ENCODE results near the gene SNAP47.

The SNAP47 gene

DNA sequence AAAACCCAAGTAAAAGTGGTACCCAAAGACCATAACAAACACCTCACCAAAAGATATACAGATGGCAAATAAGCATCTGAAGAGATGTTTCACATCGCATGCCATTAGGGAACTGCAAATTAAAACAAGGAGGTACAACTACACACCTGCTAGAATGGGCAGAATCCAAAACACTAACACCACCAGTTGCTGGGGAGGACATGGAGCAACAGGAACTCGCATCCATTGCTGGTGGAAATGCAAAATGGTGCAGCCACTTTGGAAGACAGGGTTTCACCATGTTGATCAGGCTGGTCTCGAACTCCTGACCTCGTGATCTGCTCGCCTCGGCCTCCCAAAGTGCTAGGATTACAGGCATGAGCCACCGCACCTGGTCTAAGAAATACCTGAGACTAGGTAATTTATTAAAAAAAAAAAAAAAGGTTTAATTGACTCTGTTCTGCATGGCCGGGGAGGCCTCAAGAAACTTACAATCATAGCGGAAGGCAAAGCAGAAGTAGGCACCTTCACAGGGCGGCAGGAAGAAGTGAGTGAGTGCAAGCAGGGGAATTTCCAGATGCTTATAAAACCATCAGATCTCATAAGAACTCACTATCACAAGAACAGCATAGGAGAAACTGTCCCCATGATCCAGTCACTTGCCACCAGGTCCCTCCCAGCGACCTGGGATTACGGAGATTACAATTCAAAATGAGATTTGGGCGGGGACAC, 50.0 kb downstream of the SNAP47 start:
- no peak for DNase-seq (ENCODE audit: low read depth)

DNA sequence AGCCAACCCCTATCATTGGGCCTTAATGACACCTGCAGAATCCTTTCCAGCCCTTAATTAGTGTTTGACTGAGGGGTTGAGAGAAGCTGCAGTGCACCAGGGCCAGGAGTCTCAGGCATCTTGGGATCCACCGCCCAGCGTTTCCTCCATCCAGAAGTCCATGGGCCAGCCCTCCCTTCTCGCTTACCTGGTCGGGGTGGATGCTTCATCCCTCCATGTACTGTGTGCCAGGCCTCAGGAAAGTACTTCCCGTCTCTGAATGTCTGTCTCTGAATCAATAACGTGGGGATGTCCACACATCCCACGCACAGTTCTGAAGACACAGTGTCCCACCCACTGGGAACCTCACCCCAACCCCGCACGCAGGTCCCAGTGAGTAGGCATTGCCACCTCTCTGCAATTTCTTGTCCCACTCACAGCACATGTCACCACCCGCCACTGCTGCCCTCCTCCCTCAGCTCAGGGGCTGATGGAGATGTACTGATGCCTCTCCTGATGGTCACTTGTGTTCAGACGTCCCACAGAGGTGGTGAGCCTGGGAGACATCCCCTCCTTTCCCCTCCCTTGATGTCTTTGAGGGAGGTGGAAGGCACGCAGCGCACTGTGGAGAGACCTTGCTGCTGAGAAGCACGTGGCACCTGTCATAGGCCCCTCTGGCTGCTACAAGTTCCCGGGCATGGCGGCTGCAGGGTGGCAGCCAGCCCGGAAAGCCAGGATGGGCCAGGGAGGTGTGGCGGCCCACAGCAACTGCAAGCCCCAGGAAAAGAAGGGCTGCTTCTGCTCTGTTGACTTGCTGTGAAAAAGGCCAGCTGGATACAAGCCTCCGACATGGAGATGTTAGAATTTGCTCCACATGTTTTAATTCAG, 50.8 kb downstream of the SNAP47 start:
- DNase-seq (ENCODE audit: low read depth): no peak

DNA sequence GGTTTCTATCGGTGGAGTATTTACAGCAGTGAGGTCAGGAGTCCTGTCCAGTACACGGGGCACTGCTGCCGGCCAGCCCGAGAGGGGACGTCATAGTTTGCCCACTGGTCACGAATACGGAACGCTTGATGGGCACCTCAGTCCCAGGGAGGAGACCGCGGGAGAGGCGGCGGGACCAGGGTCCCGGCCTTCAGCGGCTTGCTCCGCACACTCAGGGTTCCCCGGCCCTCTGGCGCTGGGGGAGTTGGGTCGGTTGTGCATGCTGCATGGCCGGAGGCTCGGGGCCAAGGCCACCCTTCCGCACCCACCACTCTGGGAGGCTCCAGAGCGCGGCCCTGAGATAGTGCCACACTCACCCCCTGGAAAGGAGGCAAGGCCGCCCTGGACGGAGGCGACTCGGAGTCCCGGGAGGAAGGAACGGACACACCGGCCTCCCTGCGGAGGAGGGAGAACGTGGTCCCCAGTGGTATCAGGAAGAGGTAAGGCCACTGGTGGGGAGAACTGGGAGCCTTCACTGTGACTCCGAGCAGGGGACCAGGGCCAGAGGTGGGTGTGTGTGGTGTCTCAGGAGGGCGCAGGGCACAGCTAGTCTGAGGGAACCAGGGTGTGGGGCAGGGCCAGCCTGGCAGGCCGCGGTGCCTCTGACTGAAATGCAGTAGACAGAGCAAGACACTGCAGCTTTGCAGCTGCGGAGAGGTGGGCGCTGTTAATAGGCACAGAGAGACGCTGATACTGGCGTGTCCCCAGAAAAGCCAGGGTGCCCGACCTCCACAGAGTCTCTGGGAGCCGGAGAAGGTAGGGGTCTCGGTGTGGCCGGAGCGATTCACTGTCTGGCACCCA, 51.7 kb downstream of the SNAP47 start:
- DNase-seq (ENCODE audit: low read depth): no peak

DNA sequence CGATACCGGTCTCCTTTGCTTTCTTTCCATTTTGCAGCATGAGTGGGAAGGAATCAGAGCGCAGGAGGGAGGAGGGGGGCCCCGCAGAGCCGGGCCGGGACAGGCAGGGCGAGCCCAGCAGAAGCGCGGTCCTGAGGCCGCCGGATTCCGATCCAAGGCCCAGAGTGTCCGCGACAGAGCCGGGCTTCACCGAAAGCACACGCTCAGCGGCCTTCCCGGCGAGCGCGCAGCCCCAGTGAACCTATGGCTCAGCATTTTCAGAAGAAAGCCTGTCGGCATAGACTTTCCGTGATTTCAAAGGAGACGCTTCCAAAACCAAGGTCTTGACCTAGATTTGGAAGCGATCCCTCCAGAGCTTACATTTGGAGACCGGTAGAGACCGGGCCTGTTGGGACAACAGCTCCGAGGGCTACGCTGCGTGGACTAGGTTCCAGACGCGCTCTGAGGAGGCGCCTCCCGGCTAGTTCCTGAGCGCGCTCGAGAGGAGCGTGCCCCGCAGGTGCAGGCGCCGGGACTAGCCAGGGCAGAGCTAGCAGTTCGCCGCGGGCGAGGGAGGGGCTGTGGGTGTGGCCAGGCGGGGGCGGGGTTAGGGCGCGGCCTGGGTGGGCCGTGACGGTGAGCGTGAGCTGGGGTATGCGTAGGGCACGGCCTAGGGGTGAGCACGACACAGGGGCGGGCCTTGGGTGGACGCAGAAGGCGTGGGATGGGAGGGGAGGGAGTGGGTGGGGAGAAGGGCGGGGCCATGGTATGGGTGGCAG, 52.5 kb downstream of the SNAP47 start:
- peak; percentile 96 for DNase-seq (ENCODE audit: low read depth)

DNA sequence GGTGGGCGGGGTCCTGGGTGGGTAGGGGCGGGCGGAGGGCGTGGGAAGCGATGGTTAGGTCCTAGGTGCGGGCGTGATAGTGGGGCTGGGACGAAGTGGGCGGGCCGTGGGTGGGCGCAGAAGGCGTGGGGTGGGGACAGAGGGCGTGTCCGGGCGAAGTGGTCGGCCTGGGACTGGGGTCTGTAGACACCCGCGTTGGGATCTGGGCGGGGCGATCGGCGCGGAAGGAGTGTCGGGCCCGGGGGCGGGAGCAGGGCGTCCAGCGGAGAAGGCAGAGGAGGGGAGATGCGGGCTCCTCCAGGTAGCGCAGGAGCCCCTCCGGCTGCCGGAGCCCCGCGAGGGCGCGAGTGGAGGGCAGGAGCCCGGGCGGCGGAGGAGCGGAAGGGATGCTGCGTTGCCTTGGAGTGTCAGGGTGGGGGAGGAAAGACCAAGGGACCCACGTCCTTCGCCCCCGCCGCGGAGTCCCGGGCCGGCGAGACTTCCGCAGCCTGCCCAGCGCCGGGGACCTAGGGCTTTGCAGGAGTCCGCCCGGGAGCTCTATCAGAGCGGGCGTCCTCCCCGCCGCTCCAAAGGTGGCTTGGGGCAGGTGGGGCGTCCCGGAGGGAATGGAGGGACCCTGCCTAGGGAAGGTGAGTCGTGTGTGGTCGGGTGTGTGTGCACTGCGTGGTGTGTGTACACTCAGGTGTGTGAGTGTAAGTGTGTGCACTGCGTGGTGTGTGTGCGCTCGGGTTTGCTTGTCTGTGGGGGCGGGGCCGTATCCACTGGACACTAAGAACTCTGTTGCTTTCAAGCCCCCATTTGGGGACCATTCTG, 53.2 kb downstream of the SNAP47 start:
- no peak for DNase-seq (ENCODE audit: low read depth)

DNA sequence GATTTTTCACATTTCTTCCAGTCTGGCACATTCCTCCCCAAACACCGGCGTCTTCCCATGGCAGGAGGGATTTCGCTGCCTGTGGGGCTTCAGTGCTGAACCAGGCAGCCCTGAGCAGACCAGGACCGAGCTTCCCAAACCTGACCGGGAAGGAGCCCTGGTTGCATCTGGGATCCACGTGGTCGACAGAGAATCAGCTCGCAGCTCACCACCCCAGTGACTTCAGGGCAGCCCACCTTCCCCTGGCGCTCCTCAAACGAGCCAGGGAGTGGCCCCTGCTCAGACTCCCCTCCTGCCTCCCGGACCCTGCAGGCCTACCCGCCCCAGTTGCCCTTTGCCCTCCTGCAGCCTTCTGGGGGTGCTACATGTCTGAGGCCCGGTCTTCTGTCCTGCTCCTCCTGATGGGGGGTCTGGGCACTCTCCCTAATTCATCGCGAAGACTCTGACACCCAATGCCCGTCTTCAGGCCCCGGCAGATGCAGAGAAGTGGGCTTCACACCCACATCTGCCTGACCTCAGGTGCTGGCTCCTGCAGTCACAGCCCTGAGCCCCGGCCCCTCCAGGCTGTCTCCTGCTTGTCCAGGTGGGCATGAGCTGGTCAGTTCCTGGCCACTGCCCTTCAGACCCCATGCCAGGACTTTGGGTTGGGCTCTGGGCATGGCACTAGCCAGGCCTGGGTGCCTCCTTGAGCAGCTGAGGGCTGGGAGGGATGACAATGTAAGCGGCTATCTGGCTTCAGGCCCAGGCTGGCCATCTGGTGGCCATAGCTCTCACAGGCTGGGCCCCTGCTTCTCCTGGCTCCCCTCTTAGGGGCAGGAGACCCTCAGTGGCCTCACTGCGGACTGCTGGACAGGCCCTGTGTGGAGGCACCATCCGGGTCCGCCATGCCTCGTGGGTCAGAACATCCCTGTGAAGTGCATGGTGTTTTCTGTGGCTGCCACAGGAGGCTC, 54.1 kb downstream of the SNAP47 start:
- no peak for DNase-seq (ENCODE audit: low read depth)

DNA sequence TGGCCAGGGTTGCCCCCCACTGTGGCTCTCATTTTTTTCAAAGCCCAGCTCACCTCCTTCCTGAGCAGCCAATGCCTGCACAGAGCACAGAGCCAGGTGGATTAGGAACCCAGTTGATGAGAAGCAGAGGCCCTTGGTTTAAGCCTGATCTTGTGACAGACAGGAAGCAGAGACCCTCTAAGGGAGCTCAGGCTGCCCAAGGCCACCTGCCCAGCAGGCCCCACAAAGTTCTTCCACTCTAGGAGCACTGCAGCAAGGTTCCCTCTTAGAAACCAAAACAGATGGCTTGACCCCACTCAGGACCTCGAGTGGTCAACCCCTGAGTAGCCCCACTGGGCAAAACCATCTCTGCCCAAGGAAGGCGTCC, 54.8 kb downstream of the SNAP47 start:
- no peak for DNase-seq (ENCODE audit: low read depth)

DNA sequence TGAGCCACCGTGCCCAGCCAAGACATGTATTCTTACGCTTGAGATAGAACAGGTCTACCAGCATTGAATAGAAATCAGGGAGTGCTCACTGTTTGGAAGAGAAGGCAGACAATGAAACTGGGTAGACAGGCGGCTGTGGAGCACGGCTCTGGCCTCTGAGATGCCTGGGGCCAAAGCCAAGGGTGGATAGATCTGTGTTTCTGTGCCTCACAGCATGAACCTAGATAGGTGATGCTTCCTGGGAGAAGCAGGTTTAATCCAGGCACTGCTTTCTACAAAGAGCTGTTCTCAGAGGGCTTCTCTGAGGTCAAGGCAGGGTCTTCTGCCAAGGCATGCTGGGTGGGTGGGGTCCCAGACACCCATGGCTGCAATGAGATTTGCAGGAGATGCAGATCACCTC, 55.6 kb downstream of the SNAP47 start:
- DNase-seq (ENCODE audit: low read depth): no peak

DNA sequence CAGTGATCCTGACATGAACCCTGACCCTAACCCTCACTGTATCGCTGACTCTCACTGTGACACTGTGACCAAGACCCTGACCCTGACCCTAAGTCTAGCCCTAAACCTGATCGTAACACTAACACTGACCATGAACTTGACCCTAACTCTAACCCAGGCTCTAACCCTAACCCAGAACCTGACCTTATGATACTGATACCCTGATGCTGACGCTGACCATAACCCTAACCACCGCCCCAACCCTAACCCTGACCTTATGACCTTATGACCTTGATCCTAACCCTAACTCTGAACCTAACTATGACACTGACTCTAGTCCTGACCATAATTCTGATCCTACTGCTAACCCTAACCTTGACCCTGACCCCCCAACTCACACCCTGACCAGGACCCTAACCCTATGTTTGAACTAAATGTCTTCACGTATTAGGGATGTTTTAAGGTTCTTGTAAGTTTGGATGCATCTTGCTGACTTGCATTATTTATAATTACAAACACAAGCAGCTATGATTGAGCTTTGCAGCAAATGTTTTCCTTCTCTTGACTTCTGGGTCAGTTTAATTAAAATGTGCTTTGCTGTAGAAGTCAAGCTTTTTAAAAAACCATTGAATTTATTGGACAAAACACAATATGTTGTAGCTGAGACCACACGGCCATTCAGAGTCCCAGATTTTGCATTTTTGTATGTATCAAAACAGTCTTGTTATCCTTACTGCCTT, 56.3 kb downstream of the SNAP47 start:
- DNase-seq (ENCODE audit: low read depth): no peak

DNA sequence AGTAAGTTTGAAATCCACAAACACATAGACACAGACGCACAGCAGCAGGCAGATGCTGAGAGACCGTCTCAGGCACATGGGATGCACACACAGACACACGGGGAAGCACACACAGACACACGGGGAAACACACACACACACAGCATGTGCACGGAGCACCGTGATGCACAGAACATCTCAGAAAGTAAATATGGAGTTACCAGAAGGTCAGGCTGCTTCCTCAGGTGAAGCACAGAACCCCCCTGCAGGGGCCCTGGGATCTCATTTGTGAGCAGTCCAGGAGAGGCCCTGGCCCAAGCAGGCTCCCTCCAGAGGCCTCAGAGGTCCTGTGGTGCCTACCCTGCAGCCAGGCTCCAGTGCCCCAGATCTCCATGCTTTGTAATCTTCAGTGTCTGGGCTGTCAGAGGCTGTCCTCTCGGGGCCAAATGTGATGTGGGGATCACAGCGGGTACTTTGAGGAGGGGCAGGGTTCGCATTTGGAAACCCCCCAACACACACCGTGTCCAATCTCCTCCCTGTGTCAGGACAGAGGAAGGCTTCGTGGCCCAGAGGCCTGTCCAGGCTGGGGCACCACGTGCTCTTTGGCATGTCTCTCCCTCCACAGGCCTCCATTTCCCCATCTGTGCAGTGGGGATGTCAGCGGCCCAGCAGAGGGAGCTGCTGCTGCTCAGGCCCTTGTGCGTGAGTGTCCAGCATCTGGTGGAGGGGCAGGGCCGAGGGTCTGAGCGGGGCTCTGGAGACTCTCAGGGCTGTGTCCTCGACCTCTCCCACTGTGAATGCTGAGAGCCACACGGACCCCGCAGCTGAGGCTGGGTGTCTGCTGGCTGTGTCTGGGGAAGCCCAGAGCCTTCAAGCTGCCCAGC, 57.2 kb downstream of the SNAP47 start:
- no peak for DNase-seq (ENCODE audit: low read depth)

DNA sequence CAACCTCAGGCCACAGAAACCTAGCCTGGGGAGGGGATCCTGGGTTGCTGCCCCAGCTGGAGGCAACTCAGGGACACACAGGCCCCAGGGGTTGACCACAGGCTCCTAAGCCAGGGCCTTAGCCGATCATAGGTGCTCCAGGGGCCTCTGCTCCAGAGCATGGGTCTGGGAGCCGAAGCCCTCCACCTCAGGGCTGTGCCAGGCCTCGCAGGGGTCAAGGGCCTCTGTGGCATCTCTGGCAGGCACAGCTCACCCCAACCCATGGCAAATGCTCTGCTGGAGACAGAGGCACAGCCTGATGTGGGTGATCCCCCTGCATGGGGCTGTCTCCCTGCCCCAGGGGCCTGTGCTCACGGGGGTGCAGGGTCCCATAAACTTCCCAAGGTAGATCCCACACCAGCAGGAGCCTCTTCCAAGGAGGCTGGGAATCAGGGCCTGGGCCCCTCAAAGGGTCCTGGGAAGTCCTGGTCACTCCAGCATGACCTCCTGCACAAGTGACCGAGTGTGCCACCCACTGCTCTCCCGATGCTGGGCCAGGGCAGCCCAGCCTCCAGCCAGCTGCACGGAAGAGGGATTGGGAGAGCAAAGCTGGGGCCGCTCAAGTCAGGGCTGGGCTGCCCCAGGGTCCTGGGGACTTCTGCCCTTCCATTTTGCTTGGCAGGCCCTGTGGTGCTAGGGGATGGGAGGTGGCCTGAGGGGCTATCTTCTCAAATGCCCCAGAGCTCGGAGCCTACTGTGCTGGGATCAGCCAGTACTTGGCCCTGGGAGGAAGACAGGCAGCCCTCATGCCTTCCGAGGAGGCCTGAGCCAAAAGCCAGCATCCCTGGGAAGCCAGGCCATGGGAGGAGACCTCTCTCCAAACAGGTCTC, 58.1 kb downstream of the SNAP47 start:
- no peak for DNase-seq (ENCODE audit: low read depth)

DNA sequence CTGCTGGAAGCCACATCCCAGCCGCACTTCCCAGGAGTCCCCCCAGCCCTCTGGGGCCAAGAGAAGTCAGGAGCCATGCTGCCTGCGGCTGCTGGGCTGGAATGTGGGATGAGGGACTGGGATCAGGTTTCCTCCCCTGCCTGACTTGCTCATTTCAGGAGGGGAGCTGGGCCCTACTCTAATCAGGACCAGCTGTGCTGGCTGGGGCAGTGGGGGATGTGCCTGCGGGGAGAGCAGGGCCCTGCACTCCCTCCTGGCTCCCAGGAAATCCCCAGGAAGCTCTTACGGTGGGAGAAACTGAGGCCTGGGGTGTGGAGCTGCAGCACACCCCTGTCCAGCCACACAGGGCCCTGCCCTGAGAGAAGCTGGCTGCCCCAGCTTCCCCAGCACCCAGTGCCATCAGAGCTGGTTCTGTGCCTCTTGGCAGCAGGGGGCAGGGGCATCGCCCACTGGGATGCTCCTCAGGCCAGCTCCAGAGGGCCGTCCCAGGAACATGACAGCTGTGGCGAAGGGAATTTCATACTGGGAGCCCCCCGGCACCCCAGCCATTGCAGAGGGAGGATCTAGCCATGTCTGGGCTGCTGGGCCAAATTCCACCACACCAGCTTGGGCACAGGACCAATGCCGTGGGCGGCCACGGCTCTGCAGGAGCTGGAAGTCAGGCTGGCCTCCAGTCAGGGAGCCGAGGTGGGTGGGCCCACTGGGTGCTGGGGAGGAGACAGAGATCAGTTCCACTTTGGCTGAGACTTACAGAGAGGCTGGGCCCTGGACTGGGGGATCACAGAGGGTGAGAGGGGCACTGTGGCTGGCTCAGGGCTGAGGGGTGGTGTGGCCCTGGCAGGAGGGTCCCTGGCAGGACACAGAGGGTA, 58.9 kb downstream of the SNAP47 start:
- no peak for DNase-seq (ENCODE audit: low read depth)

DNA sequence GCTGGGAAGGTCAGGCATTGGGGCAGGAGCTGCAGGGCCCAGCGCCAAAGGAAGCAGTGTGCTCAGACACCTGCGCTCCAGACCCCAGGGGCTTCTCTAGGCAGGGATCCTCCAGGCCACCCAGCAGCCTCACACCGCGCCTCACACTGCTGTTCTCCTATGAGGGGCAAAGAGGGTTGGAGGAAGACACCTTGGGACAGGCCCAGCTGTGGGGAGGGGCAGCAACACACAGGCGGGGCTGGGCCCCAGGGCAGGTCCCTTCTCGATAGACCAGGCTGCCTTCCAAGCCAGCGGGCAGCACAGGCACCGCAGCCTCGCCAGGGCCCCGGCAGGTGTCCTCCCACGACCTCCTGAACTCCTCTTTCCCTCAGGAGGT, 59.6 kb downstream of the SNAP47 start:
- no peak for DNase-seq (ENCODE audit: low read depth)

DNA sequence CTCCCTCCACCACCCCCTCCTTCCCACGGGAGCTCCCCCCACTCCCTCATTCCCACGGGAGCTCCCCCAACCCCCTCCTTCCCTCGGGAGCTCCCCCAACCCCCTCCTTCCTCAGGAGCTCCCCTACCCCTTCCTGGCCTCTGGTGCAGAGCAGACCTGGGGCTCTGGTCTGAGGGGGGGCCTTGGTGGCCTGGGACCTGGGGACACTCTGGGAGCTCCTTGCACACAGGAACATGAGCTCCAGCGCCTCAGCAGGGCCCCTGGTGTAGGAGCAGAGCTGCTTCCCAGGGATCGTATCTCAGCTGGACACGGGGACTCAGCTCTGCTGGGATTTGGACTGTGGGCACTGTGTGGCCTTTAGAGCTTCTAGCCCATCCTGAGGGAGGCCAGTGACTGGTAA, 60.5 kb downstream of the SNAP47 start:
- DNase-seq (ENCODE audit: low read depth): no peak

DNA sequence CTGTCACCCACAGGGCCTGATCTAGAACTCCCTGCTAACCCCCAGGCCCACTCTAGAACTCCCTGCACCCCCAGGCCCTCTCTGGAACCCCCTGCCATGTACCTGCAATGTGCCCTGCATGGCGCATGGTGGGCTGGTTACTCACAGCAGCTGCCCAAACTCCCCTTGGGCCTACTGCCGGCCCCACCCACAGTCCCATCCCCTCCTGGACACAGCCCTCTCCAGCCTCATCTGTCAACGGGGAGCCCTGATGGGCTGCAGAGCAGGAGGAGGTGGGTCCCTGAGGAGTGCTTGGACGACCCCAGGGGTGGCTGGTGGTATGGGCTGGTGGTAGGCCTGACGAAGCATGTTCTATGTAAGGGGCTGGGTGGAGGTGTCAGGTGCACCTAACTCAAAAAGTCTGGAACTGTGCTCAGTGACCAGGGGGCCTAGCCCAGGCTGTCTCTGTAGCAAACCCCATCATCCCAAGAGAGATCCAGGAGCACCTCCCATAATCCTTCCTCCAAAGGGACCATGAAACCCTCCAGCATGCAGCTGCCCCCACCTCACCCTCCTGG, 61.2 kb downstream of the SNAP47 start:
- DNase-seq (ENCODE audit: low read depth): no peak

DNA sequence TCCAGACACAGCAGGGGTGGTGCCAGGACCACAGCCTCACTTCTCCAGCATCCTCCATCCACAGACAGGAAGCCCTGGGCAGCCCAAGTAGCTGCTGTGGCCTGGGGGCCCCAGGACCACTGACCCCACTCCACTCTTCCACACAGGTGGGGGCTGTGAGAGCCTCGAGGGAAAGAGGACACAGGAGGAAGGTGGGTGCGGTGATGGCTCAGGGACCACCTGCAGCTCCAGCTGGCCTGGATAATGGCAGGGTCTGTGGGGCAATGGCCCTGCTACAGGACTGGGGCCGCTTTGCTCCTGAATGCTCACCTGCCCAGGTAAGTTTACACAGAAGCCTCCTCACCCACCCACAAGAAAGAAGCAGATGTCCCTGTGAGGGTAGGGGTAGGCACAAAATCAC, 61.9 kb downstream of the SNAP47 start:
- DNase-seq (ENCODE audit: low read depth): no peak

Measured in activated T-helper 1 cell treated with Interleukin-2 at 50 U/mL for 16 hours (primary cell).